ENCODE data around the gene CAMTA1.

Gene CAMTA1

GRCh38 chr1:7578206-7578605 is 793.0 kb downstream of the CAMTA1 start:
- no peak for DNase-seq

GRCh38 chr1:7579016-7579415 is 793.8 kb downstream of the CAMTA1 start:
- no peak for DNase-seq

- no peak for DNase-seq
These were observed 794.9 kb downstream of the CAMTA1 start for GRCh38 chr1:7579831-7580804.

- no peak for DNase-seq
These were observed 795.9 kb downstream of the CAMTA1 start for GRCh38 chr1:7580923-7581753.

- DNase-seq = no peak
These were observed 796.7 kb downstream of the CAMTA1 start for GRCh38 chr1:7581754-7582459.

GRCh38 chr1:7582460-7582972 is 797.3 kb downstream of the CAMTA1 start:
- DNase-seq = no peak

GRCh38 chr1:7583291-7584096 is 798.2 kb downstream of the CAMTA1 start:
- no peak for DNase-seq

- no peak for DNase-seq
These were observed 798.9 kb downstream of the CAMTA1 start for GRCh38 chr1:7584157-7584556.

- no peak for DNase-seq
These were observed 799.4 kb downstream of the CAMTA1 start for GRCh38 chr1:7584643-7585042.

- DNase-seq = no peak
These were observed 800.1 kb downstream of the CAMTA1 start for GRCh38 chr1:7585216-7585907.

- no peak for DNase-seq
These were observed 801.0 kb downstream of the CAMTA1 start for GRCh38 chr1:7586031-7586941.

GRCh38 chr1:7587108-7587772 is 802.0 kb downstream of the CAMTA1 start:
- DNase-seq = no peak

- no peak for DNase-seq
These were observed 802.7 kb downstream of the CAMTA1 start for GRCh38 chr1:7587773-7588456.

- DNase-seq = no peak
These were observed 803.2 kb downstream of the CAMTA1 start for GRCh38 chr1:7588457-7588827.

- DNase-seq = no peak
These were observed 804.0 kb downstream of the CAMTA1 start for GRCh38 chr1:7589080-7589735.

- DNase-seq = no peak
These were observed 804.6 kb downstream of the CAMTA1 start for GRCh38 chr1:7589774-7590425.

GRCh38 chr1:7590426-7590790 is 805.2 kb downstream of the CAMTA1 start:
- DNase-seq = no peak

GRCh38 chr1:7591565-7591964 is 806.3 kb downstream of the CAMTA1 start:
- no peak for DNase-seq

All from SHP77 treated with DMSO at 0.1 percent for 48 hours (cell line).